Chondrocyte (in vitro differentiated cells): Measurements from ENCODE around the gene ASAH2. TPM values are rescaled to one million over a fixed set of nuclear protein-coding genes. Genes with fewer than 3 reads are reported as not detected.
"Not testable (repeated sequence)": the region's sequence is repeated elsewhere in the genome, so short reads cannot be mapped to it uniquely, and the experiment has no call there.

Source experiments
- DNase-seq: peaks from one replicate; pipeline ENCODE4 v3.0.0; 2021; ENCODE audit warnings: mixed read lengths, low spot score
- H3K27ac Mint-ChIP-seq: one replicate; pipeline ENCODE4 v1.8.0; 2021; ENCODE audit warnings: mild to moderate bottlenecking, moderate library complexity, mixed read lengths; ENCODE audit not compliant: unreplicated experiment
- H3K27me3 Mint-ChIP-seq: 2 replicates; pipeline ENCODE4 v1.8.0; 2021; ENCODE audit warnings: low read depth, mixed read lengths
- H3K36me3 Mint-ChIP-seq: 2 replicates; pipeline ENCODE4 v1.8.0; 2021; ENCODE audit warnings: low read depth, mixed read lengths
- H3K4me1 Mint-ChIP-seq: 2 replicates; pipeline ENCODE4 v1.8.0; 2021; ENCODE audit warnings: low read depth, mild to moderate bottlenecking, mixed read lengths
- H3K4me3 Mint-ChIP-seq: one replicate; pipeline ENCODE4 v1.8.0; 2021; ENCODE audit warnings: mild to moderate bottlenecking, moderate library complexity, mixed read lengths; ENCODE audit not compliant: unreplicated experiment
- H3K9me3 Mint-ChIP-seq: 2 replicates; pipeline ENCODE4 v1.8.0; 2021; ENCODE audit warnings: low read depth, mixed read lengths
- total RNA-seq: library from RNA; stranded (reverse); gene quantifications from 3 replicates; pipeline ENCODE4 v1.2.1, GENCODE V29; 2021
- TF ChIP-seq, protein P1 (sequence below): fragments of 200-600 bp; sonication (generic); IDR thresholded peaks from 2 replicates; pipeline ENCODE4 v1.5.0; 2021; ENCODE audit warnings: antibody characterized with exemption, mild to moderate bottlenecking, moderate library complexity

Gene ASAH2
- total RNA-seq, 1 donor from 2014 or later = 1.2 TPM

DNA sequence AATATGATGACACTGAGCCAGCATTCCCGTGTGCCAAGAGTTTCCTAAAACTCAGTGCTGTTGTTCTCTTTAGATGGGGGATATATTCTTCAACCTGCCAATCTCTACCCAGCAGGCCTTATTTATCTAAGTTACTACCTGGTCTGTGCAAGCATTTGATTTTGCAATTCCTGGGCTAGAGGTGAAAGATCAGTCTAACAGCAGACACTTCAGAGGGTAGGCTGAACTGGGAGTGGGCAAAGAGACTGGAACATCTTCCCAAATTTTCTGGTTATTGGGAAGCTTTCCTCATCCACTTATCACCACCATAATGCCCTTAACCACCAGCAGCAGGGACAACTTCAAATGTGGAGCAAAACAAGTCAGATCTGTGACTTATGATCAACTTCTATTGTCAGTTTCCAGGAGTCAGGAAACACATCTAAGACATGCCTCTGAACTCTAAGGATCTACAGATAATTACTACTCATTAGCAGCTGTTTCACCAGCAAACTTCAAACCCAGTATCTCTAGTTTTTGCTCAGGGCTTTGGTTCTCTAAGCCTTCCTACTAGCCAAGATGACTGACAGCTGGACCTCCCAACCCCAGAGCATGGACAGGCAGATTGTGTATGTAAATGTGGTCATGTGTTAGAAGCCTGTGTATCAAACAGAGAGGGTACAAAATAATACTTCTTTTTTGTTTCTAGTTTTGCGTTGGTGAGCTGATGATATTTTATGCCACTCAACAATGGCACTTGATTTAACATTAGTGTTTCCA, 1.0 kb downstream of the ASAH2 start:
- TF ChIP-seq, protein P1, sequence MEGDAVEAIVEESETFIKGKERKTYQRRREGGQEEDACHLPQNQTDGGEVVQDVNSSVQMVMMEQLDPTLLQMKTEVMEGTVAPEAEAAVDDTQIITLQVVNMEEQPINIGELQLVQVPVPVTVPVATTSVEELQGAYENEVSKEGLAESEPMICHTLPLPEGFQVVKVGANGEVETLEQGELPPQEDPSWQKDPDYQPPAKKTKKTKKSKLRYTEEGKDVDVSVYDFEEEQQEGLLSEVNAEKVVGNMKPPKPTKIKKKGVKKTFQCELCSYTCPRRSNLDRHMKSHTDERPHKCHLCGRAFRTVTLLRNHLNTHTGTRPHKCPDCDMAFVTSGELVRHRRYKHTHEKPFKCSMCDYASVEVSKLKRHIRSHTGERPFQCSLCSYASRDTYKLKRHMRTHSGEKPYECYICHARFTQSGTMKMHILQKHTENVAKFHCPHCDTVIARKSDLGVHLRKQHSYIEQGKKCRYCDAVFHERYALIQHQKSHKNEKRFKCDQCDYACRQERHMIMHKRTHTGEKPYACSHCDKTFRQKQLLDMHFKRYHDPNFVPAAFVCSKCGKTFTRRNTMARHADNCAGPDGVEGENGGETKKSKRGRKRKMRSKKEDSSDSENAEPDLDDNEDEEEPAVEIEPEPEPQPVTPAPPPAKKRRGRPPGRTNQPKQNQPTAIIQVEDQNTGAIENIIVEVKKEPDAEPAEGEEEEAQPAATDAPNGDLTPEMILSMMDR = no peak
- no peaks in the 10 kb centered on the region for H3K4me1 Mint-ChIP-seq
- H3K36me3 Mint-ChIP-seq = no peaks in the 10 kb centered on the region
- DNase-seq = no peak
- peaks cover 39% of the 10 kb centered on the region for H3K27me3 Mint-ChIP-seq
- H3K4me3 Mint-ChIP-seq = no peak overlapping the region
- no peak overlapping the region for H3K27ac Mint-ChIP-seq
- H3K9me3 Mint-ChIP-seq = no peaks in the 10 kb centered on the region

DNA sequence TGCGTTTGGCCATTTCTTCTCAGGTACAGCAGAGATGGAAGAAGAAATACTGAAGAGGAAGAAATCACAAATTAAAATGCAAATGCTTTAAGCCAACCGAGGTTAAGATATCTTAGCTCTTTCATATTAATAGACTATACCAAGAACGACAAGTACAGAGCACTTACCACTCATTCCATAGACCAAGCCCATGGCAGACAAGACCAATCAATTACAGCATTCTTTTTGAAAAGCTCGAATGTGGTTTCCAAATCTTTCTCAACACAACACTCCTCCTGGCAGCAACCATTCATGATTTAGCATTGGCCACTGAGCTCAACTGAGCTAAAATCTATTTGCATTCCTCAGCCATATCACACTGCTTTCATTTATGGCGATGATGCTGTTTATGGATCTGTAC, 2.7 kb downstream of the ASAH2 start:
- Mint-ChIP-seq H3K4me3 (no peak overlapping the region), H3K27me3 (peaks cover 41% of the 10 kb centered on the region), H3K9me3 (no peaks in the 10 kb centered on the region), H3K36me3 (no peaks in the 10 kb centered on the region), H3K27ac (no peak overlapping the region), H3K4me1 (no peaks in the 10 kb centered on the region)
- TF ChIP-seq, protein P1 = no peak
- DNase-seq = no peak

DNA sequence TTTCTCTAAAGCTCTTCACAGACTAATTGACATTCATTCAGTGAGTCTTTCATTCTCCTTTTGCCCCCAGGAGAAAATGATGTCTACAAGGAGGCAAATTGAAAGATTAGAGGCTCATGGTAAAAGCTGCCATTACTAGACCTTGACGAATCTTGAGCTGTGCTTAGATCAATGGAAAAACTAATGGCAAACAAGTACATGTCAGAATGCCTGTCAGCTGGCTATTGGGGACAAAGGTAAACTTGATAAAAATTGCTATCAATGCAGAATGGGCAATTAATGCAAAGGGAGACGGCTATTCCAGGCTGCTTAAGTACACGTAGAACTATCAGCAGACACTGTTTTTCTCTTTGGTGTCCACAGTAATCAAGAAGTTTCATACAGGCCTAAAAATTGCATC, 3.3 kb downstream of the ASAH2 start:
- Mint-ChIP-seq H3K9me3 (no peaks in the 10 kb centered on the region), H3K27ac (no peak overlapping the region), H3K4me3 (no peak overlapping the region), H3K4me1 (no peaks in the 10 kb centered on the region), H3K27me3 (peaks cover 41% of the 10 kb centered on the region), H3K36me3 (no peaks in the 10 kb centered on the region)
- TF ChIP-seq, protein P1 = no peak
- no peak for DNase-seq

DNA sequence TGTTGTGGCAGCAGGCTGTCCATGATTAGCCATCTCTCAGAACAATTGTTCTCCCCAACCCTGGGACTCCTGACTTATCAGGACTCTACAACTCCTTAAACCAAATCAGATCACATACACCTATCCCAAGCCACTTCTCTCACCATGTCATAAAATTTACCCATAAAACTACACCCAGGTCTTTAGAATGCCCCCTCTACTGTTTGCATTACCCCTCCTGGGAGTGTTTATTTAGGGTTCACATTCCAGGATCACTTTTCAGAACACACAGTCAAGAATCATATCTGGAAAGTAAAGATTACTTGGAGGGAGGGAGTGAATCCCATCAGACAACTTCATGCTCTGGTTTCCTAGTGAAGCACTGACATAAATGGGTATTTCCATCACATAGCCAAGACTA, 7.1 kb downstream of the ASAH2 start:
- H3K4me1 Mint-ChIP-seq = no peaks in the 10 kb centered on the region
- TF ChIP-seq, protein P1 = no peak
- peaks cover 46% of the 10 kb centered on the region for H3K27me3 Mint-ChIP-seq
- no peak overlapping the region for H3K4me3 Mint-ChIP-seq
- H3K36me3 Mint-ChIP-seq = no peaks in the 10 kb centered on the region
- no peaks in the 10 kb centered on the region for H3K9me3 Mint-ChIP-seq
- H3K27ac Mint-ChIP-seq = no peak overlapping the region
- DNase-seq = no peak

DNA sequence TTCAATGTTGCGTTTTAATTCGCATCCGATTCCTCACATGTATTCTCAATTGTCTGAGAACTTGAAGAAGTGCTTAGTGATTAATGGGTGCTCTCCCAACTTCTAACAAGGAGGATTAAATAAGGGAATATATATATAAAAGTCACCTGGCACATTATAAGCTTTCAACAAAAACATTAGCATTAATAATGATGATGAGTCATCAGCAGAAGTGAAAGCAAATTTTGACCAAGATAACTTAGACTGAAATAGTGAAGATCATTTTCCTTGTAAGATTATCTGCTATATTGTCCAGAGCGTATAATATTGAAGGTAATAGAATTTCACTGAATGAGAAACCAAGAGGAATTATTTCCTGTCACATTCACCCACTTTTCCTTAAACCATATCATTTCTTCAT, 8.5 kb downstream of the ASAH2 start:
- no peak overlapping the region for H3K27ac Mint-ChIP-seq
- no peaks in the 10 kb centered on the region for H3K36me3 Mint-ChIP-seq
- no peak for DNase-seq
- H3K4me1 Mint-ChIP-seq = no peaks in the 10 kb centered on the region
- no peaks in the 10 kb centered on the region for H3K9me3 Mint-ChIP-seq
- H3K4me3 Mint-ChIP-seq = no peak overlapping the region
- H3K27me3 Mint-ChIP-seq = peaks cover 47% of the 10 kb centered on the region
- TF ChIP-seq, protein P1 = no peak

DNA sequence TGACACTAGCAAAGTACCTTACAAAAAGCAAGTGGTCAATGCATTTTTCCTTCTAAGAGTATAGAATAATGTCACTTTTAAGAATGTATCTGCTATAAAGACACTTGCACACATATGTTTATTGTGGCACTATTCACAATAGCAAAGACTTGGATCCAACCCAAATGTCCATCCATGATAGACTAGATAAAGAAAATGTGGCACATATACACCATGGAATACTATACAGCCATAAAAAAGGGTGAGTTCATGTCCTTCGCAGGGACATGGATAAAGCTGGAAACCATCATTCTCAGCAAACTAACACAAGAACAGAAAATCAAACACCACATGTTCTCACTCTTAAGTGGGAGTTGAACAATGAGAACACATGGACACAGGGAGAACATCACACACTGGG, 9.8 kb downstream of the ASAH2 start:
- H3K27ac Mint-ChIP-seq, H3K9me3 Mint-ChIP-seq, H3K4me3 Mint-ChIP-seq, DNase-seq, H3K4me1 Mint-ChIP-seq, H3K36me3 Mint-ChIP-seq: not testable (repeated sequence)
- H3K27me3 Mint-ChIP-seq = peaks cover 45% of the 10 kb centered on the region
